Activated CD4-positive, alpha-beta T cell treated with anti-CD3 and anti-CD28 coated beads, Interleukin-2, amount 50 U/mL, for 1 hour (primary cell): ENCODE measurements around the gene UBE2U.
"Not testable (repeated sequence)": the region's sequence is repeated elsewhere in the genome, so short reads cannot be mapped to it uniquely, and the experiment has no call there.

Experiments
- DNase-seq: peaks from one replicate; pipeline ENCODE4 v3.0.0-alpha.2; 2020

The UBE2U gene

DNA sequence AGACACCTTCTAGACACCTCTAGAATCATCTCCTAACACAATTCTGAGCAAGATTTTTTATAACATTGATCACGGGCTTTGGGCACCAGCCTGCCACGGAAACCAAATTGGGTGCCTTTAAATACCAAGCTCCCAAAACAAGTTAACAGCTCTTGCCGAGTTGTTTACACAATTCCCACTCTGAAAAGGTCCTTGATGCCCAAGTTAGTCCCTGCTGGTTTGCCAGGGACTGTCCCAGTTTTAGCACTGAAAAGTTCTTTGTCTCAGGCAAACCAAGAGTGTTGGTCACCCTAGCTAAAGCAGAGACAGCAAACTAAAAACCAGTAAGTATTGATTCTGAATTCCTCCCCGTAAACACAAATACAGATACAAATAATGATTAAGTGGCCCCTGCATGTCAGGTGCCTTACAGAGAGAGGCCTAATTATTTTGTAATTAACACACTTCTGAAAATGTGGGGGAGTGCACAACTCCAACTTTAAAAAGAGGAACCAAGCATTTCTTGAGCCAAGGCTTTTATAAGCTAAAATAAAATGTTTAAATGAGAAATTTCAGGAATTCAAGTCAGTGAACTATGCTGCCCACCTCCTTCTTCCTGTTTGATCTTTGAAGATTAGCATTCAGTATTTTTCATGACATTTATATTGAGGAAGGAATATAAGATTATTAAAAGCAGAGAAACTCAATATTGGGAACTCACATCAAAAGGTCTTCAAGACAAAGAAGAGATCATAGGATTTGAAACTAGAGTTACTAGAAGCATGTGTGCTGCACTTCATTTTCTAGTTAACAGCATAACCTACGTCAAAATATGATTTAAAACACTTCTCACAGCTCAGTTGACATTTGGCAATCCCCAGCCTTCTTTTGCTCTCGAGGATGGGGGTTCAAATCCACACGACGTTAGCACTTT, 9.0 kb upstream of the UBE2U start:
- DNase-seq, result no peak

DNA sequence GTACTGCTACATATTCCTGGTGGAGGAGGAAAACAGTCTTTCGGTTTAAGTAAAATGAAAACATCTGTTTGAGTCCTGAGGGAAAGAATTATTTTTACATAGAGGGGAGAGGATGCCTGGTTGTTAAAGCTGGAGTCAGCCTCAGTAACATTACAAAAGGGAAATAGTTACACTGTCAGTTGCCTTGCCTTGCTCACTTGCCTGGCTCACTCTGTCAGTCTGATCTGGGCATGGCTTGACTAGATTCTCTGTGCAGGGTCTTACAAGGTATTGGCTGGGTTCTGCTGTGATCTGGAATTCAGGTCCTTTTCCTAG, 8.4 kb upstream of the UBE2U start:
- DNase-seq, result no peak

DNA sequence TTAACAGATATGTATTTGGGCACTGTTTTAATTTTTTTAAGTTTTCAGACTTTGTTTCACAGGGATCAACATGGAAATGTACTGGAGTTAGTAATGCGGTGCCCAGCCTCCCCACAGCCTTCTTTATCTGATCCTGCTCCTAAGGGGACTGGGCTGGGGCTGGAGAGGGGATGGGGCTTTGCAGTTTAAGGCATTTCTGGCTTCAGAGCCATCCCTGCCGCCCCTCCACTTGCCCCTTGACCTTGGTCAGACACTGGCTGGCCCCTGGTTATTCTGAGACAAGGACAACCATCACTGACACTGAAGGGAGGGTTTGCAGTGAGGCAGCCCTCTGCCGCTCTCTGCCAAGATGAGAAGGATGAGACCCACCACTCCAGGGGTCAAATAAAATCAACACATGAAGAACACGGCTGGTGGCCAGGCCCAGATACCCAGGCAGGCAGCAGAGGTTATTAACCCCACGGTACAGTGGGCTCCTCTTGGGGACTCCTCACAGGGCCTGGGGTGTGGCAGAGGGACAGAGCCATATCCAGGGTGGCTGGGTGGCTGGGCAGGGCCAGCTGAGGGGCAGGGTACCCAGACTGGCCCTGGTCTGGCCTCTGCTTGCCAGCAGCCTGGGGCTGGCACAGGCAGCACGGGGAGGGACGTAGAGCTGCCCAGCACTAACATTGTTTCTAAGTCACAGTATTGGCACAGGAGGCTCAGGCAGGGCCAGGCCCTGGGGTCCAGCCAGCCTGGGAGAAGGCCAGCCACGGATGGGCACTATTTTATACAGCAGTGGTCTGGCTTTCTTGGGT, 7.2 kb upstream of the UBE2U start:
- DNase-seq, result no peak

DNA sequence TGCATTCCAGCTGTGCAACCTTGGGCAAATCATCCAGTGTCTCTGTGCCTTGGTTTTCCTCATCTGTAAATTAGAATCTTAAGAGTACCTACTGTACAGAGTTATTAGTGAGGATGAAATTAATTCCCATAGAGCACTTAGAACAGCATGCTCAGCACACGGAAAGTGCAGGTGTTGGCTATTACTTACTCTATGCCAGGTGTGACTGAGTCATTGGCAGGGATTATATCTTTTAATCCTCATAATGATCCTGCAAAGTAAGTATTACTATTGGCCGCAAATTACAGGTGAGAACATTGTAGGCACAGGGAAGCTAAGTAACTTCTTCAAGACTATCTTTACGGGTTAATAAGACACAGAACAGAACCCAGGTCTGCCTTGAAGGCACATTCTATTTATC, 6.3 kb upstream of the UBE2U start:
- no peak for DNase-seq

DNA sequence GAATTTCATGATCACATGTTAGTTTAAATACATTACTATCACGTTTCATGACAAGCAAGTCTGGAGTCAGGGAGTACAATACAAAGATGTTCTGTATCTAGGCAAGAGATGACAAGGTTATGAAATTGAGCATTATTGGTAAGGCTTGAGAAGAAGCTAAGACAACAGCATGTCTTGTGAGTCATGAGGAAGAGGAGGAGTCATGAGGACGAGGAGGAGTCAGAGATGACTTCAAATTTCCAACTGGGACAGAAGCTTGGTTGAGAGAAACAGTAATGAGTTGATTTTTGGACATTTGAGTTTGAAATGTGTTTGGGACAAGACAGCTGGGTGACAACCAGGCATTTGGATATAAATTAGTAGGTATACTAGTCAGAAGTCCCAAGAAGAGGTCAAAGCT, 4.3 kb upstream of the UBE2U start:
- DNase-seq, result no peak

DNA sequence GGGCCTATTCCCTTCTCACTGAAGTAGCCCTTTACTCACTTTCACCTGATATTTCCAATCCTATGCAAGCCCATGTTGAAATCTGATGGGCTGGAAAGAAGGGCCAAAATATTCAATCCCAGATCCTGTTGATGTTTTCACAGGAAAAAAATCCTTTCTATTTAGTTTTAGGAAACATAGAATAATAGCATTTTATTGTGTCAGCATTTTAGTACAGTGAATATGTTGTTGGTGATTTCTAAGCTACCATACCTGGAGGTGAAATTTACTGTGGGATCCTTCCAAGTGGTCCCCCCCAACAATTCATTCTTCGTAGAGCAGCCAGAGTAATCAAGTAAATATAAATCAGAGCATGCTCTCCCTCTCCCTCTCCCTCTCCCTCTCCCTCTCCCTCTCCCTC, 3.4 kb upstream of the UBE2U start:
- DNase-seq, result no peak

DNA sequence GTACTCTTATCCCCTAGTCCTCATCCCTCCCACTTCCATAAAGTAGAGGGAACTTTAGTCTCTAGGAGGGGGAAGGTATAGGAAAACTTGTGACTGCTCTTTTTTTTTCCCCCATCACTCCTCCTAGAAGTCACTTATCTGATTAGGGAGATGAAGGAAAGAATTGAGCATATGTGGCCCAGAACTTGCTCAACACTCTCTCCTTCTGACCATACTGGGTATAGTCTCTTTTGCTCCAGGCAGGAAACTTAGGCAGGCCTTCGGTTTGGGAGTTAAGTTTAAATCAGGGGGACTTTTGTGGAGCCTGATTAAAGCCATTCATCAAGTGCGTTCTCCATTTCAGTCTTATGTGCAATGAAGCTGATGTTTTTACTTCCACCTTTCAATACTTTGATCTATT, 5.8 kb downstream of the UBE2U start:
- no peak for DNase-seq

DNA sequence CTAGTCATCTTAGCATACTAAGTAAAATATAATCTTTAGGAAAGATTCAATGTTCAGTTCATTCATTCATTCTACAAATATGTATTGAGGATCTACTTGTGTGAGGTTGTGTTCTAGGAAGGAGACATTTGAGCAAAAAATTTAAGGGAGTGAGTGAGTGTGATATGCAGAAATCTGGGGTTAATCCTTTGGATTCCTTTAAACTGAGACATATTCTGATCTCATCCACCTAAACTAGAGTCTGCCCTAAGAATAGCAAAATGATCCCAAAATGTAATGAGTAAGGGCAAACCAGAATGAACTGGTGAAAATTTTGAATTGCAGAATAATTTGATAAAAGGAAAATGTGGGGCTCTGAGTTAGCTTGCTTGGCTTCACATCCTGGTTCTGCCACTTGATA, 8.6 kb downstream of the UBE2U start:
- DNase-seq, result no peak

DNA sequence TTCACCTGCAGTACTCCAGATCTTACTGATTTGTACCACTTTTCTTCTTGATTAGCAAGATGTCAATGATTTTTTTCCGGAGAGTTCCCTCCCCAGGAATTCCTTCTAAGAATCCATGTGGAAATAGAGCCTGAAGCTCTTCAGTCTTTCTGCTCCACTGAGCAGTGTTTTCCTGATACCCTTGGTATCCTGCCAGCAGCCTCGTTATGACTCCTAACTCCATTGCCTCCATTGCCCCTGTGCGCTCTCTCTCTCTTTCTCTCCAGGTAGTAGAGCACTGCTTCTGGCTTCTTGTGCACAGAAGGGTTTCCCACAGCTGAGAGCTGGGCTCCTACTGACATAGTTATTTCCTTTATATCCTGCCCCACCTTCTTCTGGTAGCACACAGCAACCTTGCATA, 12.2 kb downstream of the UBE2U start:
- no peak for DNase-seq

DNA sequence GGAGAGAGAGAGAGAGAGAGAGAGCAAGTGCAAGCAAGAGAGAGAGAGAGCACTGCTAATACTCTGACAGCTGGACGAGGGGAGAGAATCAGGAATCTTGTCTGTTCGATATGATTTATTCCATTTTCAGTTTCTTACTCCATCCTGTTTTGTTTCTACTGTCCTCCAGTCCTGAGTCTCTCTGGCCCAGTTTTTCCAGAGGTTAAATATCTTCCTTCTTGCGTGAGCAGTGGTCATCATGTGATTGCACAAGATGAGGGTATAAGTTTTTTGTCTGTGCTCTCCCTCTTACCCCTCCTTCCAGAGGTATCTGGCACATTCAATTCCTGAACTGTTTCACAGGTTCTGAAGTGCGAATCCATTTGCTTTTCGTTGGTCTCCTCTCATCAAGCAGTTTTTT, 16.8 kb downstream of the UBE2U start:
- no peak for DNase-seq

DNA sequence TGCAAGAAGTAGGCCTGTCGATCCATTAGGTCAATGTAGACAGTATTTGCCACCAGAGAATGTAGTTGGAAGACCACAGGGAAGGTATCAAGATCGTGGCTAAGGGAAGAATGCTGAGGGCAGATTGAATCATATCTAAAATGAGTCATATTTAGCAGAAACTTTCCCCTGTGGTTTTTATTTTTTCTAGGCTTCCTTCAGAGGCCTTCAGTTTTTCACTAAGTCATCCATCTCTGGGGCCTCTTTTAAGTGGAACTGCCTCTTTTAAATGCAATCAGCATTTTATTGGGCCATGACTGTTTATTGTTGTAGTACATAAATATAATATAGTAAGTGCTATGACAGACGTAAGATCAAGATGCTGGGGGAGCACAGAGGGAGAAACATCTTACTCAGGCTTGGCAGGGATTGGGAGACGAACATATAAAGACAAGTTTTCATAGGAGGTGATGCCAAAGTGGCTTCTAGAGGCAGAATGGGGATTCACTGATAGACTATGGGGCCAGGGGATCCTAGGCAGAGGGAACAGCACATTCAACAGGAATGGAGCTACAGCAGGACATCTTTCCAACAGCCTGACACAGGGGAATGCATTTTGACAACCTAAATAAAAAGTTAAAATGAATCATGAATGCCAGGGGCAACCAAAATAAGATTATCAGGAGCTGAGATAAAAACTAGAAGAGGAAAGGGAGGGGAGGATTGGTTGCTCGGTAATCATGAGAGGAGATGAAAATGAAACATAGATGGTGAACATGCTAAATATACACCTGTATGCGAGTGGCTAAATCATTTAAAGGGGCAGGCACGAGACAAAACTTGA, 20.1 kb downstream of the UBE2U start:
- DNase-seq, result no peak

DNA sequence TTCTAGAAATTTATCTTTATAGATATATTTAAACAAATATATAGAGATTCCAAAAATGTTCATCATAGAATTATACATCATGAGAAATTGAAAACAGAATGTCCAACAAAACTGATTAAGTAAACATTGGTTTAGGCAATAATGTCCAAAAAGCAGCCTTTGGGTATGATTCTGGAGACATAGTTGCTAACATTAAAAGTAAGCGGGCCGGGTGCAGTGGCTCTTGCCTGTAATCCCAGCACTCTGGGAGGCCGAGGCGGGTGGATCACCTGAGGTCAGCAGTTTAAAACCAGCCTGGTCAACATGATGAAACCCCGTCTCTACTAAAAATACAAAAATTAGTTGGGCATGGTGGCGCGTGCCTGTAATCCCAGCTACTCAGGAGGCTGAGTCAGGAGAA, 20.8 kb downstream of the UBE2U start:
- DNase-seq, result not testable (repeated sequence)

DNA sequence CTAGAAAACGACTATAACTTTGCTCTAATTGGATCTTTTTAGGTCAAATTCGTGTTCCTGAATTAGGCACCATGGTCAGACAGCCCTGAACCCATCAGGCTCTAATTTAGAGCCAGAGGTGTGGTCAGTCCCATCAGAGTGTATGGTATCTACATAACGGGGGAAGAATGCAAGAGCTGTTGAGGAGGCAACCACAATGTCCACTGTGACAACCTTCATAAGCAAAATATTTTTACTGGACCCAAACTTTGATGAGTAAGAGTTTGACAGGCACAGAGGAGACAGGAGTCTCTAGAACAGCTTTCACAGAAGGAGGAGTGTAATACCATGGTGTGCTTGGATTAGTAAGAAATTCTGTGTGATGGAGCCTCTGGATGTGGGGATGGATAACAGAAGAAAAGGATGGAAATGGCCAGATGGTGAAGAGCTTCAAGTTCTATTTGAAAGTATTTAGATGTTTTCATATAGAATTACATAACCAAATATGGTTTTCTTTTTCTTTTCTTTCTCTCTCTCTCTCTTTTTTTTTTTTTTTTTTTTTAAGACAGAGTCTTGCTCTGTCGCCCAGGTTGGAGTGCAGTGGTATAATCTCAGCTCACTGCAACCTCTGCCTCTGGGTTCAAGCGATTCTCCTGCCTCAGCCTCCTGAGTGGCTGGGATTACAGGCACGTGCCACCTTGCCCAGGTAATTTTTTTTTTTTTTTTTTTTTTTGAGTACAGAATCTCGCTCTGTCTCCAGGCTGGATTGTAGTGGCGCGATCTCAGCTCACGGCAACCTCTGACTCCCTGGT, 24.9 kb downstream of the UBE2U start:
- DNase-seq, result no peak

DNA sequence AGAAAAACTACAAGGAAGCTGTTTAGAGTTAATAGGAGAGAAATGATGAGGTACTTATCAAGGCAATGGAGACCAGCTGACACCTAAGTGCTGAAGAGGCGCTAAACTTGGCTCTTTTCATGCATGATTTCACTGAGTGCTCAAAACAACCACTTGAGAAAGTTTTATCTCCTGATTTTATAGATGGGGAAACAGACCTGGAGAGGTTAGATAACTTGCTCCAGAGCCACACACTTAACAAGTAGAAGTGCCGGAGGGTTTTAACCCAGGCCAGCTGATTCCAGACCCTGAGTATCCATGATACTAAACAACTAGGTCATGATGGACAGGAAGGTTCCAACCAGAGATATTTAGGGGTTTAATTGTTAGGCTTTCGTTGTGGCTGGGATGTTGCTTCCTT, 25.9 kb downstream of the UBE2U start:
- DNase-seq, result no peak

DNA sequence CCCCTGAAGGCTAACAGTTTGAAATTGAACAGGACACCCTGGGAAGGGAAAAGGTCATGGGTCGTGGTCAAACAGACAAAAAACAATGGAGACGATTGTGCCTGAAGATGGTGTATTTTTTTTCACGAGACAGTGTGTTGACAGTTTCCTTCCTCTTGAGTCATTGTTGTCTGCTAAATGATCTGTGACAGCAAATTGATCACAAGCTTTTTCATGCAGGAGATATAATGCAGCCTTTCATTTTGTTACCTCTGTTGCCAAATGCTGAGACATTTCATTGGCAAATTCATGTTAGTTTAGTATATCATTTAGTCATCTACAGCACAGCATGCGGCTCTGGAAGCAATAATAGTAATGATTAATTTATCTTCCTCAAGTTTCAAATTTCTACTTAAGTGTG, 27.7 kb downstream of the UBE2U start:
- DNase-seq, result no peak

DNA sequence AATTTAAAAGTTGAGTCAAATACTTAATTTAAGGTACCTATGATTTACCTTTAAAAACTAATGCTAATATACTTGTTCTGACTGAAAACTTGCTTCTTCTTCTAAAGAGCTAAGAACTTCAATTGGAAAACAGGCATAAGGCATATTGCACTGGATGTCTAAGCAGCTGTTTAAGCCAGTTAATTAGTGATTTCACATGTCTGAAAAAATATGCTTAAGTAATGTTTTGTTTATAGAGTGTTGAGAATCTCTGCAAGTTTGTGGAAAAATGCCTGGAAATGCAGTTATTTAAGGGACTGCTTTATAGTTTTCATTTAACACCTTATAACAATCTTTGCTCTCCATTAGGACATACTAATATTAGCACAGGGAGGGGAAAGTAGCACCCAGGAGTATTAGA, 28.2 kb downstream of the UBE2U start:
- no peak for DNase-seq

DNA sequence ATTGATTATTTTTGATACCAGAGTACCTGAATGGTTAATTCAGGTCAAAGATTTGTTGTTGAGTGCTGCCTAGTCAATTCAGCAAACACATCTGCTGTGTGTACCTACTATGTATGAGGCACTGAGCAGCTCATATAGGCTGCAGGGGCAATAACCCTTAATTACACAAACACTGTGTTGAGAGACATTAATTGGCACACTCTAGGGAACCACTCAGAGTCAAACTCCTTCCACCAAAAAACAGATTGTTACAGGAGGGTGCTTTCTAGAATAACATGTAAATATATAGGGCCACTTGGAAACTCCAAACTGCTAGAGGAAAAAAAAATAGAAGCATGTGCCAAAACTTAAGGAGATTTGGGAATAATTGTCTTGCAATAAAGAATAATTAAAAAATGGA, 31.3 kb downstream of the UBE2U start:
- no peak for DNase-seq

DNA sequence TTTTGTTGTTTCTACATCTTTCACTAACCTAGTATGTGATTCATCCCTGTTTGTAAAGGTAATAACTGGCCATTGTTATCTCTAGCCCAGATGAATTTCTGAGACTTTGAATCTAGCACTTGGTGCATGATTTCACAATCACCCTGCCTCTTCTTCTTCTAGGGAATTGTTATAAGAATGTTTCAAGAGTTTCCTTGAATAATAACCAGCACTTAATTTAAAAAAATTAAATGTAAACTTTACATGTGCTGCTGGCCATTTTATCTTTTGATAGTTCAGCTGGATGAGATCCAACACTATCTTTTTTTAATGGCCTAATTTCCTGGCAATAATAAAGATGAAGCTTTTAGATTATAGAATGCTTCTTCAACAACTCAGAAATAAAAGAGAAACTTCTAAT, 31.8 kb downstream of the UBE2U start:
- DNase-seq, result no peak

DNA sequence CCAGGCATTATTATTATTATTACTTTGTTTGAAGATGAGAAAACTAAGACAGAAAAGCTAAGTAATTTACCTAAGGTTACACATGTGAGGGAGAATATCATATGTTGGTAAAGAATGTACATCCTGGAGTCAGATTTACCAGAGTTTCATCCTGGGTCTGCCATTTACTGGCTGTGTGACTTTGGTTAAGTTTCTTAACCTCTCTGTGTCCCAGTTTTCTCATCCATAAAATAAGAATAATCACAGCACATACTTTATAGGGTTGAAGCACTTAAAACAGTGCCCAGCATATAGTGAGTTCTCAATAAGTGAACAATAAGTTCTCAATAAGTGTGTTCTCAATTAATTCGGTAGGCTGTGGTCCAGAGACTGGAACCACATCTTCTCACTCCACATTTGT, 32.5 kb downstream of the UBE2U start:
- DNase-seq, result no peak

DNA sequence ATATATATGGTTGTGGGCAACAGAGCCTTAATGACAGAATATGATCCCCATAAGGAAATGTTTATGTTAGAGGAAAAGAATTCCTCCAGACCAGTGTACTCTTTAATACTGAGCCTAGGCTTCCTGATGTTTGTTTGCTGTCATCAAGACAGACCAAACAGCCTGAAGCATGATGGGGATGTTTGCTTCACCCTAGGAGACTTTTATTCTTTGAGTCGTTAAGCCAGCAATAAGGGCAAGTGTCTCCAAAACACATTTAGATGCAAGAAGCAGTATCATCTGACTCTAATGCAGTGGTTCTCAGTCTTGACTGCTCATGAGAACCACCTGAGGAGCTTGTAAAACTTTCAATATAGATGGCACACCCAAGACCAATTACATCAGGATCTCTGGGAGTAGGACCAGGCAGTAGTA, 33.1 kb downstream of the UBE2U start:
- no peak for DNase-seq

DNA sequence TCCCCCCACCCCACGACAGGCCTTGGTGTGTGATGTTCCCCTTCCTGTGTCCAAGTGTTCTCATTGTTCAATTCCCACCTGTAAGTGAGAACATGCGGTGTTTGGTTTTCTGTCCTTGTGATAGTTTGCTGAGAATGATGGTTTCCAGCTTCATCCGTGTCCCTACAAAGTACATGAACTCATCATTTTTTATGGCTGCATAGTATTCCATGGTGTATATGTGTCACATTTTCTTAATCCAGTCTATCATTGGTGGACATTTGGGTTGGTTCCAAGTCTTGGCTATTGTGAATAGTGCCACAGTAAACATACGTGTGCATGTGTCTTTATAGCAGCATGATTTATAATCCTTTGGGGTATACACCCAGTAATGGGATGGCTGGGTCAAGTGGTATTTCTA, 36.1 kb downstream of the UBE2U start:
- DNase-seq, result not testable (repeated sequence)

DNA sequence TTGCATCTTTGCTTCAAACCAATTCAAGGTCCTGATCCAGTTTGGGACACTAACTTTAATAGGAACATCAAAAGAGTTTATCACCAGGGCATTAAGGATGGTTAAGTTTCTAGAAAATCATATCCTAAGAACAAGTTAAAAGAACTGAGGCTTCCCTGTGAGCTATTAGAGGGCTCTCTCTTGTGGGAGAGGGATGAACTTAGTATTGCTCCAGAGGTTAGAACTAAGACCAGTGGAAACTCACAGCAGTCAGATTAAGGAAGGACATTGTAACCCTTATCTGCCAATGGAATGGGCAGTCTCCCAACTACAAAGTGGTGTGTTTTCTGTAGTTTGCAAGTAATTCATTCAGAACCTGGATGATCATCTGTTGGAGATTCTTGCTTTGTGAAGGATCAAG, 36.8 kb downstream of the UBE2U start:
- no peak for DNase-seq

DNA sequence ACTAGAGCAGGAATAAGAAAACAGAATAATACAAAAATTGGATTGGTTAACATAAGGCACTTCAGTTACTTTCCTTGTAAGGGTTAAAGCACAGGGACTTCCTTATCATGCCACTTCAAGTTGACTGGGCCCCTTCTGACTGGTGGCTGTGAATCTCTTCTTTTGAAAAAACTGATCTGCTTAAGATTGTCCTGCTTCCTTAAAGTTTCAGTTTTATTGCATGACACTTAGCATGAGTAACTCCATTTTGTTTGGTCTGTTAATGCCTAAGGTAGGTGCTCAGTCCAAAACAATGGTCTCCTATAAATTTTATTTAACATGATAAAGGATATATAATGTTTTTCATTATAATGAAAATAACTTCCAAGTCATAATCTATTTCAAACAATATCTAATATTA, 37.6 kb downstream of the UBE2U start:
- DNase-seq, result no peak
